Motor neuron (in vitro differentiated cells): ENCODE measurements around the gene CRYAA. TPM values are rescaled to one million over a fixed set of nuclear protein-coding genes. Genes with fewer than 3 reads are reported as not detected.
"Not testable (repeated sequence)": the region's sequence is repeated elsewhere in the genome, so short reads cannot be mapped to it uniquely, and the experiment has no call there.

Experiments
- ATAC-seq, 8 experiments: fragments of 200-7000 bp; cut with Tn5 transposase; replicated peaks in 6 of 8; 2 replicates each; pipeline ENCODE4 v1.8.0; 2021; ENCODE audit warnings: mild to moderate bottlenecking in 8 of 8, moderate library complexity in 8 of 8
- H3K27ac ChIP-seq, 2 donors: fragments of 250-450 bp; sonication (Bioruptor Pico); 2 replicates each; pipeline ENCODE4 v1.9.0; 2021; ENCODE audit warnings: antibody characterized with exemption in 2 of 2, mild to moderate bottlenecking in 2 of 2, moderate library complexity in 1 of 2
- H3K4me1 ChIP-seq, 2 donors: fragments of 250-450 bp; sonication (Bioruptor Pico); replicated peaks in 1 of 2; 2 replicates each; pipeline ENCODE4 v1.6.1; 2021; ENCODE audit warnings: antibody characterized with exemption in 2 of 2, mild to moderate bottlenecking in 2 of 2, moderate library complexity in 1 of 2
- H3K4me3 ChIP-seq, 5 donors: fragments of 250-450 bp; sonication (Bioruptor Pico); 2 replicates each; pipeline ENCODE4 v1.9.0; 2021; ENCODE audit warnings: antibody characterized with exemption in 5 of 5, mild to moderate bottlenecking in 5 of 5, moderate library complexity in 4 of 5
- WGBS, 10 experiments: fragments of 450-650 bp; shearing (Covaris generic); methylation state at CpG; one replicate each; pipeline ENCODE4 v1.0.0; 2022; 5-methylcytosine and 5-hydroxymethylcytosine counted together
- in situ Hi-C, 9 experiments: fragments of 400-800 bp; cut with MboI; loops; one replicate each; pipeline ENCODE4 v1.15.0; 2021; ENCODE audit warnings: low sequenced_read_pairs in 9 of 9, low pct_unique_long_range_greater_than_20kb in 2 of 9; ENCODE audit not compliant: unreplicated experiment in 9 of 9
- total RNA-seq, 8 experiments: library from RNA; unstranded; fragments of 300-600 nt; gene quantifications; 2 replicates each; pipeline versions ENCODE4 v1.2.3 to v1.2.4, GENCODE V29; 2022

Gene CRYAA
- total RNA-seq, 8 experiments from 2014 or later = 0.33 to 1.0 (median 0.65) TPM; not detected in 4

DNA sequence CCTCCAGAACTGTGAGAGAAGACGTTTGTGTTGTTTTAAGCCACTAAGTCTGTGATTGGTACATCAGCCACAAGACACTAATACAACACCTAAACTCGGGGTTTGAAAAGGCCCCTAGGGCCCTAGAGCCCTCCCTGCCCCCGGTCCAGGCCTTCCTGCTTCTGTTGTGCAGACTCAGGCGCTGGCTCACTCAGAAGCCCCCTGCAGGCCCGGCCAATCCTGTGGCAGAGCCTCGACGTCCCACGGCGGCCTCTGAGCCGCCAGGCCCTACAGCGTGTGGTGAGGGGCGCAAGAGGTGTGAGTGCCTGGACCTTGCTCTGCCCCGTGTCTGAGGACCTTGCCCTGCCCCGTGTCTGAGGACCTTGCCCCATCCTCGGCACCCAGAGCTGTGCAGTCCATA, 3.1 kb upstream of the CRYAA start:
- ATAC-seq, in situ Hi-C loops, H3K27ac ChIP-seq, H3K4me3 ChIP-seq, H3K4me1 ChIP-seq: not testable (repeated sequence)
- no CpG with 5 or more reads among the region's 15 CpGs for WGBS, 10 experiments

DNA sequence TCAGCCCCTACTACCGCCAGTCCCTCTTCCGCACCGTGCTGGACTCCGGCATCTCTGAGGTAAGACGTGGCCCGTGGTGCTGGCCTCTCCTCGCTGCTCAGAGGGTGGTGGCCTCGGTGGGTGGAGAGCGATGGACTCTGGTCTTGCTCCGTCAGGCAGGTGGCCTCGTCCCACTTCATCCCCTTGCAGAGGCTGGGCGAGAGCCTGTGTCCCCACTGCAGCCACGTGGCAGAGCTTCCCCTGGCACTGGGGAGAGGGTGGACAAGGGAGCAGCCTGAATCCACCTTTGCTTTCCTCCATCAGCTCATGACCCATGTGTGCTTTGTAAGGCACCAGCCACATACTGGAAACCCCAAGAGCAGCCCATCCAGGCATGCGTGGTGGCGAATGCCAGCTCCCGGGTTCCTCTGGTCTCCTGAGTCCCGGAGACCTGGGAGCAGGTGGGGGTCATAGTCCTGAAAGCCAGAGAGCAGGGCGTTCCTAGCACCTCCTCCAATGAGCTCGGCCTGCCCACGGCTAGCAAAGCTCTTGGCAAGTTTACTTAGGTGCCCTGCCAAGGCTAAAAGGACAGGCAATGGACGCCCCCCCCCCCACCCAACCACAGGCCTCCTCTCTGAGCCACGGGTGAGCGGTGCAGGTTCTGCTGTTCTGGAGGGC, 550 bp downstream of the CRYAA start:
- H3K4me1 ChIP-seq, H3K4me3 ChIP-seq, in situ Hi-C loops, ATAC-seq, H3K27ac ChIP-seq: not testable (repeated sequence)
- WGBS, 10 experiments = no CpG with 5 or more reads among the region's 23 CpGs

- no CpG with 5 or more reads among the region's 10 CpGs for WGBS, 10 experiments
- in situ Hi-C loops, ATAC-seq, H3K27ac ChIP-seq, H3K4me3 ChIP-seq, H3K4me1 ChIP-seq: not testable (repeated sequence)
These were observed 1.1 kb downstream of the CRYAA start for GRCh38 chr21:43169891-43170290.

- H3K27ac ChIP-seq, in situ Hi-C loops, H3K4me1 ChIP-seq, H3K4me3 ChIP-seq: not testable (repeated sequence)
- WGBS, 10 experiments = no CpG with 5 or more reads among the region's 29 CpGs
- ATAC-seq = peak in 1 of 8 experiments; percentile 42
These were observed 4.0 kb downstream of the CRYAA start for GRCh38 chr21:43172812-43173211.

- H3K4me1 ChIP-seq, H3K4me3 ChIP-seq, in situ Hi-C loops, ATAC-seq, H3K27ac ChIP-seq: not testable (repeated sequence)
- WGBS, 10 experiments = no CpG with 5 or more reads among the region's 18 CpGs
These were observed 4.6 kb downstream of the CRYAA start for GRCh38 chr21:43173438-43173837.

DNA sequence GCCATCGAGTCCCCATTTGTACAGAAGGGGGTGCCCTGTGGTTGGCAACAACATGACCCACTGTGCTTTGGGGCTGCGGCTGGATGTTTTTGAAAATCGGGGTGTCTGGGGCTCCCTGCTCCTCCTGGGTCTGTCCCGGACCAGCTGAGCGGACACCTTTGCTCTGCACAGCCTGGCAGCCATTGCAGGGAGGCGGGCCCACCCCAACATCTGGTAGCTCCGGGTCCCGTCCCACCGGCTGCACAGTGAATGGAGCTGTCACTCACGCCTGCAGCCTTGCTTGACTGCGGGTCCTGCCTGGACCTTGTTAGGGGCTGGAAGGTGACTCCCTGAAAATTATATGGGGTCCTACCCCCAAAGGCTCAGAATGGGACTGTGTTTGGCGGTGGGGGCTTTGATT, 5.1 kb downstream of the CRYAA start:
- ATAC-seq = peak in 1 of 8 experiments; percentile 24

GRCh38 chr21:43174998-43175397, 6.2 kb downstream of the CRYAA start:
- ATAC-seq = peak in 5 of 8 experiments; percentile 40 to 66 (median 48)
- WGBS, 10 experiments = no CpG with 5 or more reads among the region's 4 CpGs
- in situ Hi-C loops, H3K4me1 ChIP-seq, H3K4me3 ChIP-seq, H3K27ac ChIP-seq: not testable (repeated sequence)

More for the DNA sequence above, 5.1 kb downstream of the CRYAA start:
- WGBS, 10 experiments = no CpG with 5 or more reads among the region's 12 CpGs
- H3K4me1 ChIP-seq, in situ Hi-C loops, H3K27ac ChIP-seq, H3K4me3 ChIP-seq: not testable (repeated sequence)

DNA sequence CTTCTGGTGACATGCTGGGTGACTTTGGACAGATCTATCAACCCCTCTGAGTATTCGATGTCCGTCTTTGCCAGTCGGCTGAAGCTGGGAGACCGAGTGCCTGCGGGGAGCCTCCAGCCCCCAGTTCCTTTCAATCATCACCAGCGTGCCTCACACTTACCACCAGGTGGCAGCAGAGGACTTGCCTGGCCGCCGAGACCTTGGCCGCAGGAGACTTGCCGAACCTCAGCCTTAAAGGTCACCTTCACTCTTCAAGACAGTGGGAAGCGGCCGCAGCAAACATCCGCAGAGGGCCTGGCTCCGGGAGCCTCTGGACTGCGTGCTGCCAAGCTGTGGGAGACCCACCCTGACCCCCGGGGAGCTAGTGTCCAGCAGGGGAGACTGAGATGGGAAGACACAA, 7.8 kb downstream of the CRYAA start:
- in situ Hi-C loops, H3K27ac ChIP-seq, H3K4me1 ChIP-seq, H3K4me3 ChIP-seq: not testable (repeated sequence)
- no CpG with 5 or more reads among the region's 16 CpGs for WGBS, 10 experiments
- ATAC-seq = peak; percentile 51 to 81 (median 61)

DNA sequence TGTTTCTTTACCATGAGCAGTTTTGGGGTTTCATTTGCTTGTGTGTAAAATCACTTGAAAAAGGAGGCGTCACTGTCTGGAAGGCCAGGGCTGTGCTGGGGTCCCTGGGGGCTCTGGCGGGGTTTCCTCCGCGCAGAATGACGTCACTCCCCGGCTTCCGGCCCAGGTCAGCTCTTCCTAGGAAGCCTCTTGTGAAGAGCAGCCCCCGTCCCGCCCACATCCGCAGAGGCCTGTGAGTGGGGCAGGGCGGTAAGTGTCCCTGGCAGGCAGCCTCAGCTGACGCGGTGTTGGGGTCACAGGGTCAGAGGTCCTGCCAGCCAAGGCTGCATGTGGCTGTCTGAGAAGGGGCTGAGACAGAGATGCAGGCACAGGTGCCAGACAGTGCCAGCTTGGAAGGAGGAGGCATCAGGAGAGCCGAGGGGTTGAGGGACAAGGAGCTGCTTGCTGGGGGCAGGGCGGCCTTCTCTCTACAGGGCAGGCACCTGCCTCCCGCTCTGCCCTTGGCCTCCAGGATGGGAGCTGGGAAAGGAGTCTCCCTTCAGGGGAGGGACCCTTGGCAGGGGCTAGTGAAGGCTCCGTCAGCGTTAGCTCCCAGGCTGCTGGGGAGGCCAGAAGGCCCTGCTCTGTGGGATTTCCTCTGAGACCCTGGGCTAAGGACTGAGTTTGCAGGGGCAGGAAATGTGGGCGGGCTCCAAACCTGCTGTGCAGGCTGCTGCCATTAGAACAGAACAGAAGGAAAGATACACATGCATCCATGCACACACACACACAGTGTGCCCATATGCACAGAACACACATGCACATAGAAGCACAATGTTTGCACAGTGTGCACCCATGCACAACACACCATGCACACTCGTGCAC, 8.5 kb downstream of the CRYAA start:
- in situ Hi-C loops, H3K4me3 ChIP-seq, H3K27ac ChIP-seq, H3K4me1 ChIP-seq: not testable (repeated sequence)
- peak; percentile 52 to 70 (median 65) for ATAC-seq
- no CpG with 5 or more reads among the region's 20 CpGs for WGBS, 10 experiments

- in situ Hi-C loops, H3K4me3 ChIP-seq, H3K27ac ChIP-seq, H3K4me1 ChIP-seq: not testable (repeated sequence)
- ATAC-seq = peak in 5 of 8 experiments; percentile 30 to 59 (median 42)
- no CpG with 5 or more reads among the region's 22 CpGs for WGBS, 10 experiments
These were observed 9.5 kb downstream of the CRYAA start for GRCh38 chr21:43178175-43178826.

GRCh38 chr21:43181033-43181432, 12.2 kb downstream of the CRYAA start:
- peak in 1 of 8 experiments; percentile 52 for ATAC-seq
- no CpG with 5 or more reads among the region's 15 CpGs for WGBS, 10 experiments
- in situ Hi-C loops, H3K4me1 ChIP-seq, H3K4me3 ChIP-seq, H3K27ac ChIP-seq: not testable (repeated sequence)

- ATAC-seq = peak in 6 of 8 experiments; percentile 21 to 59 (median 50)
- H3K27ac ChIP-seq, H3K4me1 ChIP-seq, H3K4me3 ChIP-seq, in situ Hi-C loops: not testable (repeated sequence)
- no CpG with 5 or more reads among the region's 7 CpGs for WGBS, 10 experiments
These were observed 18.5 kb downstream of the CRYAA start for GRCh38 chr21:43187268-43187667.

DNA sequence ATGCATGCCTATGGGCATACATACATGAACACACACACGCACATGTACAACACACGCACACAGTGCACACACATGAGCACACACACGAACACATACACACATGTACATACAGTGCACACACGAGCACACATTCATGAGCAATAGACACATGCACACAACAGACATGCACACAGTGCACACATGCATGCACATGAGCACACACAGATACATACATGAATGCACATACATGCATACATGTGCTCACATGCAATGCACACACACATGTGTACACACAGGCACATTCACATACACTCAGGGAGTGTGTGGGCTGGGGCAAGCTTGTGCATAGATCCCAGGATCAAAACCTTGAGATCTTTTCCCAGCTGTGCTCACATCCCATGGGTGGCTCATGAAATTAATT, 18.9 kb downstream of the CRYAA start:
- Histone ChIP-seq H3K4me1 (no peaks in the 10 kb centered on the region), H3K27ac (no peak overlapping the region), H3K4me3 (no peak overlapping the region)
- ATAC-seq = no peak
- WGBS, 10 experiments = 92% methylated on average over 2 of the region's 4 CpGs; no CpG with 5 or more reads in 9 of the 10 experiments
- in situ Hi-C loops = no loop called here
